NK-92 (cell line): ENCODE results near the gene VWA3B.
"Not testable (repeated sequence)": the region's sequence is repeated elsewhere in the genome, so short reads cannot be mapped to it uniquely, and the experiment has no call there.

Experiments
- DNase-seq: peaks from one replicate; lab custom pipeline; 2025; ENCODE audit not compliant: unreplicated experiment; lab: John Stamatoyannopoulos, UW

VWA3B gene

GRCh38 chr2:98087447-98088020 is 567 bp downstream of the VWA3B start:
- DNase-seq, result no peak

GRCh38 chr2:98088261-98088660 is 1.3 kb downstream of the VWA3B start:
- no peak for DNase-seq

GRCh38 chr2:98089941-98090340 is 3.0 kb downstream of the VWA3B start:
- no peak for DNase-seq

- DNase-seq, result no peak
These were observed 4.0 kb downstream of the VWA3B start for GRCh38 chr2:98090951-98091350.

GRCh38 chr2:98091738-98092137 is 4.8 kb downstream of the VWA3B start:
- DNase-seq, result no peak

- DNase-seq, result no peak
These were observed 6.2 kb downstream of the VWA3B start for GRCh38 chr2:98093146-98093545.

- DNase-seq, result no peak
These were observed 6.6 kb downstream of the VWA3B start for GRCh38 chr2:98093611-98094010.

GRCh38 chr2:98099939-98100743 is 13.2 kb downstream of the VWA3B start:
- no peak for DNase-seq

- not testable (repeated sequence) for DNase-seq
These were observed 15.3 kb downstream of the VWA3B start for GRCh38 chr2:98102315-98102714.

- no peak for DNase-seq
These were observed 15.9 kb downstream of the VWA3B start for GRCh38 chr2:98102878-98103277.

GRCh38 chr2:98108110-98108509 is 21.1 kb downstream of the VWA3B start:
- DNase-seq, result no peak

GRCh38 chr2:98110741-98111140 is 23.8 kb downstream of the VWA3B start:
- DNase-seq, result no peak

- no peak for DNase-seq
These were observed 27.8 kb downstream of the VWA3B start for GRCh38 chr2:98114643-98115330.

GRCh38 chr2:98118161-98118560 is 31.2 kb downstream of the VWA3B start:
- DNase-seq, result no peak

GRCh38 chr2:98118852-98119251 is 31.9 kb downstream of the VWA3B start:
- DNase-seq, result no peak

- no peak for DNase-seq
These were observed 34.2 kb downstream of the VWA3B start for GRCh38 chr2:98121149-98121548.

- no peak for DNase-seq
These were observed 35.6 kb downstream of the VWA3B start for GRCh38 chr2:98122524-98122923.

GRCh38 chr2:98123286-98123685 is 36.3 kb downstream of the VWA3B start:
- no peak for DNase-seq

- DNase-seq, result no peak
These were observed 39.1 kb downstream of the VWA3B start for GRCh38 chr2:98126061-98126460.

GRCh38 chr2:98127229-98127989 is 40.4 kb downstream of the VWA3B start:
- no peak for DNase-seq

- no peak for DNase-seq
These were observed 41.7 kb downstream of the VWA3B start for GRCh38 chr2:98128556-98129109.
